GM10248 (cell line): ENCODE data around the gene CYLD.
A peak's percentile ranks its signal among the peaks of the same experiment; 100 is the strongest.

ENCODE experiments used
- CTCF ChIA-PET: fragments of 300-600 bp; sonication (Branson Sonifier 250); formaldehyde crosslinking; extraction: SDS; loops from one replicate; lab custom pipeline; 2021; ENCODE audit warnings: antibody characterized with exemption; lab: Yijun Ruan, JAX
- POLR2A ChIA-PET: fragments of 350-650 bp; sonication (Branson Sonifier 250); formaldehyde crosslinking; extraction: SDS; loops from one replicate; lab custom pipeline; 2020; ENCODE audit warnings: antibody characterized with exemption; lab: Yijun Ruan, JAX
- DNase-seq: peaks from one replicate; pipeline ENCODE4 v3.0.0; 2012; ENCODE audit errors: extremely low spot score
- TF ChIP-seq, protein P1 (sequence below): IDR thresholded peaks from 2 replicates; pipeline ENCODE4 v1.5.1; 2012; ENCODE audit warnings: mild to moderate bottlenecking, low read depth; ENCODE audit errors: extremely low read depth, missing control alignments, control extremely low read depth

The CYLD gene

DNA sequence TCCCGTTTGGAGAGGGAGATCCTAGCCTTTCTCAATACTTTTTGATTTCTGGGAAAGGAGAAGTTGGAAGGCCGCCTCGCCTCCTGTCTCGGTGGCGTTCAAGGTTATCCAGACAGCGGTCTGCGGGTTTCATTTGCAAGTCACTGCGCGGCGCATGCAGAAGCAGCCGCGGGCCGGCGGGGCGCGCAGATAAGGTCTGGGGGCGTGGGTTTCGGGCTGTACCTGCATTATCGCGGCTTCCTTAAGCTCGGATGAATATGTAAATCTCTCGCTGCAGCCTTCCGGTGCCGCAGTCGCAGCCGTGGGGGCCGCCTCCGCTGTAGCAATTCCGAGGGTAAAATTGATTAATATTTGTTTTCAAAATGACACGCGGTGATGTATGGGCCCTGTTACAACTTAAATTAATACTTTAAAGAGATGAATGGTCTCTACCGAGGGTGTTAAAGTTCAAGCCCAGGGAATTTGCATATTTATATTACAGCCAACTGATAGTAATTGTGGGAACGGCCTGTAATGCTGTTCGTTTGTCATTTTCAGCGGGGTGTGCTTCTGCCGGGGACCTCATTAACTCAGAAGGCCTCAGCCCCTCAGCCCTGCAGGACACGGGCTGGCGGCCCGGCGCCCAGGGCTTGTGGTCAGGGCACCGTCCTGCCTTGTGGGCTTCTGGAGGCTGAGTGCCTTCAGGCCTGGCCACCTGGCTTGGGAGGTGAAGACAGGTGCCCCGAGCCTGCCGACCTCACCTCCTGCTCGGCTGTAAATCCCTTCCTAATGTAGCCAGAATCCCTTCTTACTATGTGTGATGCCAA lies 99.4 kb downstream of the CYLD start:
- ChIA-PET POLR2A (no interaction called here), CTCF (interaction anchor here (1.3 kb wide), 1 partner anchor 35 kb away, joined by 3 read pairs; no protein-coding TSS in a partner anchor)
- TF ChIP-seq, protein P1, sequence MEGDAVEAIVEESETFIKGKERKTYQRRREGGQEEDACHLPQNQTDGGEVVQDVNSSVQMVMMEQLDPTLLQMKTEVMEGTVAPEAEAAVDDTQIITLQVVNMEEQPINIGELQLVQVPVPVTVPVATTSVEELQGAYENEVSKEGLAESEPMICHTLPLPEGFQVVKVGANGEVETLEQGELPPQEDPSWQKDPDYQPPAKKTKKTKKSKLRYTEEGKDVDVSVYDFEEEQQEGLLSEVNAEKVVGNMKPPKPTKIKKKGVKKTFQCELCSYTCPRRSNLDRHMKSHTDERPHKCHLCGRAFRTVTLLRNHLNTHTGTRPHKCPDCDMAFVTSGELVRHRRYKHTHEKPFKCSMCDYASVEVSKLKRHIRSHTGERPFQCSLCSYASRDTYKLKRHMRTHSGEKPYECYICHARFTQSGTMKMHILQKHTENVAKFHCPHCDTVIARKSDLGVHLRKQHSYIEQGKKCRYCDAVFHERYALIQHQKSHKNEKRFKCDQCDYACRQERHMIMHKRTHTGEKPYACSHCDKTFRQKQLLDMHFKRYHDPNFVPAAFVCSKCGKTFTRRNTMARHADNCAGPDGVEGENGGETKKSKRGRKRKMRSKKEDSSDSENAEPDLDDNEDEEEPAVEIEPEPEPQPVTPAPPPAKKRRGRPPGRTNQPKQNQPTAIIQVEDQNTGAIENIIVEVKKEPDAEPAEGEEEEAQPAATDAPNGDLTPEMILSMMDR = no peak
- DNase-seq = peak; percentile 45

DNA sequence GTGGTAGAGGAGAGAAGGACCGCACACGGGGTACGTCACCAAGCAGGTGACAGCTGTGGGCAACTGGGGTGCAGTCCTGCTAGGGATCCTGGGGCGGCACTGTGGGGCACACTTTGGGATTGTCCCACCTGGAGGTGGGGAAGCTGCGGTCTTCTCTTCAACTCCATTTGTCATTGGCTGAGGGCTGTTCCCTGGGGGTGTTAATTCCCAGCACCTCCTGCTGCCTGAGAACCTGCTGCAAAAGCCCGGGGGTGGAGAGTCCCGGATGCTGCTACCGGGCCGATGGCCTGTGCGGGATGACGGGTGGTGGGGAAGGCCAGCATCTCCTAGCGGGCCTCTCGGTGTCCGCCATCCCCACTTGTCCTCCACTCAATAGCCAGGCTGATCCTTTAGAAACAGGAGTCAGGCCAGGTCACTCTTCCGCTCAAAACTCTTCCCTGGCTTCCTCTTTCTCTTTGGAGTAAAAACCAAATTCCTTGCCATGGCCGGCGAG lies 100.2 kb downstream of the CYLD start:
- ChIA-PET CTCF (no interaction called here), POLR2A (no interaction called here)
- no peak for DNase-seq
- TF ChIP-seq, protein P1 = no peak

DNA sequence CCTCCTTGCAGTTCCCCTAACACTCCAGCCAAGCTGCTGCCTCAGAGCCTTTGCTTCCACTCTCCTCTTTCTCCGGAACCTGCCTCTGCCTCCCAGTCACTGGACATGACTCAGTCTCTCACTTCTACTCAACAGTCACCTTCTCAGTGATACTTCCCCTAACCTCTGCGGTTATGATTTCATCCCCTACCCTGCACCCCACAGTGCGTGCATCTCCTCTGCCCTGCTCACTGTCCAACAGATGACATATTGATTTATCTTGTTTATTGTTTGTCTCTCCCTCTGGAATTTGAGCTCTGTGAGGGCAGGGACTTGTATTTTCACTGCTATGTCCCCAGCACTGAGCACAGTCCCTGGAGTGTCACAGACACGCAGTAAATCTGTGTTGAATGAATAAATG lies 100.7 kb downstream of the CYLD start:
- no peak for DNase-seq
- ChIA-PET POLR2A (no interaction called here), CTCF (no interaction called here)

DNA sequence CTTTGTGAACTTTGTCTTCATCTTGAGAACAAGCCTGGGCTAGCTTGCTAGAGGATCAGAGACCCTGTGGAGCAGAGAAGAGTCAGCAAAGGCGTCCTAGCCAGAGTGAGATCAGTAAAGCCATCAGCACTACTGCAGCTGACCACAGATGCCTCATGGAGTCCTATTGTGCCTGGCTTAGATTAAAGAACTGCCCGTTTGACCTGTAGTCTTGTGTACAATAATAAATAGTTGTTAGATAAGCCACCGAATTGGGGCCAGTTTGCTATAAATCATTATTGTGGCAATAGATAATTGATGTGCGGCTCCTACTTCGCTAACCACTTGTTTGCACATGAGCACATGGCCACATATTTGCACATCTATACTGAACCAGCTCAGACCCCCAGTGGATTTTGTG lies 103.0 kb downstream of the CYLD start:
- ChIA-PET POLR2A (no interaction called here), CTCF (no interaction called here)
- no peak for DNase-seq
- TF ChIP-seq, protein P1 = no peak

More for the DNA sequence above, 100.7 kb downstream of the CYLD start:
- TF ChIP-seq, protein P1 = no peak

DNA sequence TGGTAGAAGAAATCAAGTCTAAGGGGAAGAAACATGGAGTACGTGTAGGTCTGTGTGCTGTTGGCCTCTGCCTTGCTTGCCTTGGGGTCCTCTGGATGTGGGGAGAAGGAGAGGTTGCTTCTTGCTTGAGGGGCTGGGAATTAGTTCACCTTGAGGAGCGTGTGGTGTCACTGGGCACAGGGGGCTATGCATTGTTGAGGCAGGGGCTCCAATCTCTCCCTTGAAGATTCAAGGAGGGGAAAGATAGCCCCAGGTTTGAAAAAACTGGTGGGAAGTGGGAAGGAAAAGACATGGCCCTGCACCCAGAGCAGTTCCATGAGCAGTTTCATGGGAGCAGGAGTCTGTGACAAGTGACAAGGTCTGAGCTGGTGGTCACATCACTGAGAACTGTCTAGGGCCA lies 103.4 kb downstream of the CYLD start:
- POLR2A ChIA-PET = no interaction called here

DNA sequence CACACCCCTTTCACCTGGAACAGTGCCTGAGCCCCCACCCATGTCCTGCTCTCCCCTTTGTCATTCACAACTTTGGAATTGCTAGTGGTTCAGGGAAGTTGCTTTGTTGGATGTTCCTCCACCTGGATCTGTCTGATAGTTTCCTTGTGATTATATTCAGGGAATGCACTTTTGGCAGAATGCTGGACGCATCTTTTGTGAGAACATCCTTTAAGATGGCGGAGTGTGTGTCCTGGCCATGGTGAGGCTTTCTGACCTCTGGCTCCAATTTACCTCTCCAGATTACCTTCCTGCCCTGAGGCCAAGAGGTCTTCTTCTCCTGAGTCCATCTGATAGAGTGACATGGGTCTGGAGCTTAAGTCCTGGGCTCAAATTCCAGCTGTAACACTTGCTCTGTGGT lies 104.6 kb downstream of the CYLD start:
- POLR2A ChIA-PET = no interaction called here
- TF ChIP-seq, protein P1 = no peak
- CTCF ChIA-PET = interaction anchor here (0.7 kb wide), 1 partner anchor 14 kb away, joined by 3 read pairs; no protein-coding TSS in a partner anchor
- DNase-seq = no peak

More for the DNA sequence above, 103.4 kb downstream of the CYLD start:
- DNase-seq = no peak
- CTCF ChIA-PET = no interaction called here
- TF ChIP-seq, protein P1 = no peak
